Muscle layer of duodenum (tissue), 2 donors: Measurements from ENCODE around the gene ANO10.
"Not testable (repeated sequence)": the region's sequence is repeated elsewhere in the genome, so short reads cannot be mapped to it uniquely, and the experiment has no call there.

ENCODE experiments used
- H3K27ac ChIP-seq: one replicate; pipeline ENCODE4 v1.7.0; 2013; ENCODE audit warnings: mild to moderate bottlenecking, low read length
- H3K27me3 ChIP-seq: one replicate; pipeline ENCODE4 v1.7.0; 2013; ENCODE audit warnings: low read depth, mild to moderate bottlenecking, control low read depth, low read length
- H3K36me3 ChIP-seq, 2 donors: one replicate each; pipeline ENCODE4 v1.7.0; 2013; ENCODE audit warnings: low read length in 2 of 2, control low read depth in 1 of 2, mild to moderate bottlenecking in 1 of 2; ENCODE audit not compliant: insufficient read depth in 2 of 2, control insufficient read depth in 1 of 2
- H3K4me1 ChIP-seq, 2 donors: one replicate each; pipeline ENCODE4 v1.7.0; 2013; ENCODE audit warnings: low read length in 2 of 2, mild to moderate bottlenecking in 2 of 2, control low read depth in 1 of 2, moderate library complexity in 1 of 2; ENCODE audit not compliant: insufficient read depth in 2 of 2, control insufficient read depth in 1 of 2
- H3K4me3 ChIP-seq, 2 donors: one replicate each; pipeline ENCODE4 v1.7.0; 2013; ENCODE audit warnings: low read length in 2 of 2, low read depth in 1 of 2, mild to moderate bottlenecking in 1 of 2
- H3K9me3 ChIP-seq, 2 donors: one replicate each; pipeline ENCODE4 v1.7.0; 2013; ENCODE audit warnings: low read length in 2 of 2, control low read depth in 1 of 2, mild to moderate bottlenecking in 1 of 2; ENCODE audit not compliant: control insufficient read depth in 1 of 2
- donor health status: healthy.

The ANO10 gene

GRCh38 chr3:43621656-43622432, at the start of gene ANO10:
Gene ANO10 (minus strand): TSS chr3:43622011. CDS start chr3:43605852, 16,159 bp downstream.
- H3K27me3 ChIP-seq, result no peaks in the 10 kb centered on the region
- peak within 1 kb of the TSS; percentile 82 to 85 for H3K4me3 ChIP-seq
- no peaks in the 10 kb centered on the region for H3K36me3 ChIP-seq
- H3K4me1 ChIP-seq, result peaks cover 0 to 11% of the 10 kb centered on the region in 2 donors
- H3K9me3 ChIP-seq, result no peaks in the 10 kb centered on the region
- peak within 1 kb of the TSS; percentile 87 for H3K27ac ChIP-seq

- Histone ChIP-seq H3K9me3 (no peaks in the 10 kb centered on the region), H3K4me1 (no peaks in the 10 kb centered on the region), H3K4me3 (no peak overlapping the region), H3K27ac (no peak overlapping the region), H3K36me3 (no peaks in the 10 kb centered on the region), H3K27me3 (no peaks in the 10 kb centered on the region)
These were observed 49.1 kb upstream of the ANO10 start for GRCh38 chr3:43670635-43671522.

- H3K27me3 ChIP-seq, H3K9me3 ChIP-seq, H3K27ac ChIP-seq, H3K36me3 ChIP-seq, H3K4me3 ChIP-seq, H3K4me1 ChIP-seq: not testable (repeated sequence)
These were observed 43.2 kb upstream of the ANO10 start for GRCh38 chr3:43665011-43665410.

GRCh38 chr3:43661376-43661775, 39.6 kb upstream of the ANO10 start:
- H3K9me3 ChIP-seq, H3K36me3 ChIP-seq, H3K4me3 ChIP-seq, H3K4me1 ChIP-seq, H3K27me3 ChIP-seq, H3K27ac ChIP-seq: not testable (repeated sequence)

- no peaks in the 10 kb centered on the region for H3K36me3 ChIP-seq
- no peaks in the 10 kb centered on the region for H3K4me1 ChIP-seq
- H3K27ac ChIP-seq, result no peak overlapping the region
- H3K4me3 ChIP-seq, result no peak overlapping the region
- no peaks in the 10 kb centered on the region for H3K9me3 ChIP-seq
- no peaks in the 10 kb centered on the region for H3K27me3 ChIP-seq
These were observed 37.6 kb upstream of the ANO10 start for GRCh38 chr3:43659250-43659880.

- not testable (repeated sequence) for H3K9me3 ChIP-seq, H3K27ac ChIP-seq, H3K36me3 ChIP-seq, H3K4me3 ChIP-seq, H3K27me3 ChIP-seq, H3K4me1 ChIP-seq
These were observed 34.6 kb upstream of the ANO10 start for GRCh38 chr3:43656390-43656789.

- Histone ChIP-seq H3K36me3 (no peaks in the 10 kb centered on the region), H3K27me3 (no peaks in the 10 kb centered on the region), H3K4me3 (no peak overlapping the region), H3K4me1 (no peaks in the 10 kb centered on the region), H3K9me3 (no peaks in the 10 kb centered on the region), H3K27ac (no peak overlapping the region)
These were observed 28.5 kb upstream of the ANO10 start for GRCh38 chr3:43650345-43650744.

- Histone ChIP-seq H3K27ac (no peak overlapping the region), H3K27me3 (no peaks in the 10 kb centered on the region), H3K4me3 (no peak overlapping the region), H3K9me3 (no peaks in the 10 kb centered on the region), H3K4me1 (no peaks in the 10 kb centered on the region), H3K36me3 (no peaks in the 10 kb centered on the region)
These were observed 27.7 kb upstream of the ANO10 start for GRCh38 chr3:43649365-43649968.

GRCh38 chr3:43648957-43649356, 27.1 kb upstream of the ANO10 start:
- no peaks in the 10 kb centered on the region for H3K9me3 ChIP-seq
- H3K4me3 ChIP-seq, result no peak overlapping the region
- no peaks in the 10 kb centered on the region for H3K4me1 ChIP-seq

GRCh38 chr3:43647331-43648166, 25.7 kb upstream of the ANO10 start:
- Histone ChIP-seq H3K27ac (no peak overlapping the region), H3K4me3 (no peak overlapping the region), H3K9me3 (no peaks in the 10 kb centered on the region), H3K27me3 (no peaks in the 10 kb centered on the region), H3K36me3 (no peaks in the 10 kb centered on the region), H3K4me1 (no peaks in the 10 kb centered on the region)

More at GRCh38 chr3:43648957-43649356, 27.1 kb upstream of the ANO10 start:
- Histone ChIP-seq H3K36me3 (no peaks in the 10 kb centered on the region), H3K27ac (no peak overlapping the region), H3K27me3 (no peaks in the 10 kb centered on the region)
